GM18868 (cell line): Measurements from ENCODE around the gene CLCN7.

Source experiments
- ATAC-seq: cut with Tn5 transposase; IDR thresholded peaks from one replicate; pipeline ENCODE4 v1.9.1; 2021; ENCODE audit warnings: mild to moderate bottlenecking, moderate library complexity; ENCODE audit not compliant: unreplicated experiment

CLCN7 gene

GRCh38 chr16:1474796-1475551 is at the start of gene CLCN7:
CLCN7 (minus strand) TSS chr16:1475028; CDS start chr16:1474974, 54 bp downstream.
- peak; percentile 85 for ATAC-seq

- no peak for ATAC-seq
Observed at GRCh38 chr16:1524366-1524765, 49.5 kb upstream of the CLCN7 start.

- no peak for ATAC-seq
Observed at GRCh38 chr16:1523581-1524245, 48.9 kb upstream of the CLCN7 start.

- ATAC-seq, result no peak
Observed at GRCh38 chr16:1520461-1520860, 45.6 kb upstream of the CLCN7 start.

- ATAC-seq, result no peak
Observed at GRCh38 chr16:1519831-1520230, 45.0 kb upstream of the CLCN7 start.

- ATAC-seq, result no peak
Observed at GRCh38 chr16:1518626-1519135, 43.9 kb upstream of the CLCN7 start.

GRCh38 chr16:1514507-1514906 is 39.7 kb upstream of the CLCN7 start:
- no peak for ATAC-seq

GRCh38 chr16:1512774-1513173 is 37.9 kb upstream of the CLCN7 start:
- no peak for ATAC-seq

GRCh38 chr16:1511662-1512569 is 37.1 kb upstream of the CLCN7 start:
- no peak for ATAC-seq

- no peak for ATAC-seq
Observed at GRCh38 chr16:1510941-1511351, 36.1 kb upstream of the CLCN7 start.

- ATAC-seq, result no peak
Observed at GRCh38 chr16:1510272-1510671, 35.4 kb upstream of the CLCN7 start.

- ATAC-seq, result no peak
Observed at GRCh38 chr16:1509307-1510221, 34.7 kb upstream of the CLCN7 start.

- no peak for ATAC-seq
Observed at GRCh38 chr16:1508494-1509187, 33.8 kb upstream of the CLCN7 start.

GRCh38 chr16:1506494-1507213 is 31.8 kb upstream of the CLCN7 start:
- no peak for ATAC-seq

GRCh38 chr16:1505912-1506311 is 31.1 kb upstream of the CLCN7 start:
- ATAC-seq, result no peak

GRCh38 chr16:1505073-1505844 is 30.4 kb upstream of the CLCN7 start:
- no peak for ATAC-seq

GRCh38 chr16:1503110-1503955 is 28.5 kb upstream of the CLCN7 start:
- ATAC-seq, result no peak
